Measurements from ENCODE around the gene FCGR3B.
"Not testable (repeated sequence)": the region's sequence is repeated elsewhere in the genome, so short reads cannot be mapped to it uniquely, and the experiment has no call there.

DNA sequence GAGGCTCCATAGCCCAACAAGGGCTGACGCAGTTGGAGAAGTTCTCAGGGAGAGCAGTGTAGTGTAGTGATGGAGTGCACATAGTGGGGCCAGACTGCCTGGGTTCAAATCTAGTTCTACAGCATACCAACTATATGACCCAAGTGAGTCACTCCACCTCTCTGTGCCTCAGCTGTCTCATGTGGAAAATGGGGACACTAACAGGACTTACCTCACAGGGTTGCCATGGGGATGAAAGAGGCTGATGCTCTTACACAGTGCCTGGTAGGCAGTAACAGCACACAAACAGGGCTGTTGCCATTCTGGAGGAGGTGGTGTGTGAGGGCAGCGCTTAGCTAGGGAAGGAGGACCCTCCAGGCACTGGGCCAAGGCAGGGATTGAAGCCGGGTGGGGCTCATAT lies 38.4 kb downstream of the FCGR3B start:
- TF ChIP-seq, protein P1, sequence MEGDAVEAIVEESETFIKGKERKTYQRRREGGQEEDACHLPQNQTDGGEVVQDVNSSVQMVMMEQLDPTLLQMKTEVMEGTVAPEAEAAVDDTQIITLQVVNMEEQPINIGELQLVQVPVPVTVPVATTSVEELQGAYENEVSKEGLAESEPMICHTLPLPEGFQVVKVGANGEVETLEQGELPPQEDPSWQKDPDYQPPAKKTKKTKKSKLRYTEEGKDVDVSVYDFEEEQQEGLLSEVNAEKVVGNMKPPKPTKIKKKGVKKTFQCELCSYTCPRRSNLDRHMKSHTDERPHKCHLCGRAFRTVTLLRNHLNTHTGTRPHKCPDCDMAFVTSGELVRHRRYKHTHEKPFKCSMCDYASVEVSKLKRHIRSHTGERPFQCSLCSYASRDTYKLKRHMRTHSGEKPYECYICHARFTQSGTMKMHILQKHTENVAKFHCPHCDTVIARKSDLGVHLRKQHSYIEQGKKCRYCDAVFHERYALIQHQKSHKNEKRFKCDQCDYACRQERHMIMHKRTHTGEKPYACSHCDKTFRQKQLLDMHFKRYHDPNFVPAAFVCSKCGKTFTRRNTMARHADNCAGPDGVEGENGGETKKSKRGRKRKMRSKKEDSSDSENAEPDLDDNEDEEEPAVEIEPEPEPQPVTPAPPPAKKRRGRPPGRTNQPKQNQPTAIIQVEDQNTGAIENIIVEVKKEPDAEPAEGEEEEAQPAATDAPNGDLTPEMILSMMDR (IDR thresholded peaks at IDR 0.05): not testable (repeated sequence)
- not testable (repeated sequence) for TF ChIP-seq EZH2 (IDR thresholded peaks at IDR 0.05; ENCODE audit: borderline replicate concordance, insufficient read depth, low read depth, low read length, poor library complexity, severe bottlenecking)
